K562 (cell line): Measurements from ENCODE around the gene SPATA13. TPM values are rescaled to one million over a fixed set of nuclear protein-coding genes. Genes with fewer than 3 reads are reported as not detected.

Experiments
- BDP1 ChIP-seq: IDR thresholded peaks from 3 replicates; pipeline ENCODE4 v1.6.1; 2011; ENCODE audit not compliant: insufficient read length, insufficient read depth
- HMG20B ChIP-seq: fragments of 250-450 bp; sonication (Bioruptor Pico); IDR thresholded peaks from 2 replicates; pipeline ENCODE4 v1.5.0; 2021; ENCODE audit warnings: mild to moderate bottlenecking
- MED1 ChIP-seq: sonication (generic); formaldehyde crosslinking; IDR thresholded peaks from 2 replicates; pipeline ENCODE4 v1.8.1; 2023; ENCODE audit warnings: missing genetic modification reagents, borderline replicate concordance
- NR2F6 ChIP-seq: fragments of 450-650 bp; formaldehyde crosslinking; IDR thresholded peaks from 2 replicates; pipeline ENCODE4 v1.4.0; 2020; ENCODE audit warnings: mild to moderate bottlenecking
- PHB ChIP-seq: fragments of 250-450 bp; sonication (Bioruptor Pico); IDR thresholded peaks from 2 replicates; pipeline ENCODE4 v1.5.0; 2021
- SMARCA4 ChIP-seq: fragments of 450-650 bp; IDR thresholded peaks from 2 replicates; pipeline ENCODE4 v1.6.1; 2016
- WHSC1 ChIP-seq: IDR thresholded peaks from one replicate; pipeline ENCODE4 v1.6.1; 2012; ENCODE audit warnings: low read length, control low read depth, inconsistent platforms
- polyA plus RNA-seq, 8 experiments: library from polyadenylated mRNA; depleted of rRNA in 4 of 8; stranded (reverse) in 5 of 8; unstranded in 3 of 8; fragments of >200 nt; fragmentation: Nextera tagmentation in 2 of 8; fragmentation: Illumina TruSeq in 1 of 8; extraction: Ambion mirVana in 2 of 8; extraction: Trizol in 1 of 8; gene quantifications; 2 replicates each; pipeline versions ENCODE4 v1.2.1 to v1.2.3, GENCODE V29; 2011 to 2014; ENCODE audit warnings: inconsistent platforms in 1 of 8, missing spikeins in 1 of 8
- total RNA-seq, 7 experiments: library from RNA; depleted of rRNA in 6 of 7; stranded (reverse); fragments of >200 nt in 6 of 7; fragmentation: Illumina TruSeq in 2 of 7; extraction: Trizol in 2 of 7; gene quantifications; 2 replicates each; pipeline versions ENCODE4 v1.2.1 to v1.2.3, GENCODE V29; 2011 to 2021; ENCODE audit warnings: low replicate concordance in 1 of 7
- TF ChIP-seq, protein P1 (sequence below), 2 experiments: fragments of 450-650 bp in 1 of 2; sonication (generic) in 1 of 2; formaldehyde crosslinking in 1 of 2; IDR thresholded peaks; 2 replicates each; pipeline versions ENCODE4 v1.7.1 to v1.9.0; 2016 to 2022; ENCODE audit warnings: inconsistent platforms in 1 of 2, mild to moderate bottlenecking in 1 of 2, missing genetic modification reagents in 1 of 2

The SPATA13 gene
- total and polyA plus RNA-seq, 9 of the 15 experiments (the other 6 are each of a cell fraction or from before 2014, with no cell fraction given): 0.08 to 0.99 (median 0.21) TPM; not detected in 2

DNA sequence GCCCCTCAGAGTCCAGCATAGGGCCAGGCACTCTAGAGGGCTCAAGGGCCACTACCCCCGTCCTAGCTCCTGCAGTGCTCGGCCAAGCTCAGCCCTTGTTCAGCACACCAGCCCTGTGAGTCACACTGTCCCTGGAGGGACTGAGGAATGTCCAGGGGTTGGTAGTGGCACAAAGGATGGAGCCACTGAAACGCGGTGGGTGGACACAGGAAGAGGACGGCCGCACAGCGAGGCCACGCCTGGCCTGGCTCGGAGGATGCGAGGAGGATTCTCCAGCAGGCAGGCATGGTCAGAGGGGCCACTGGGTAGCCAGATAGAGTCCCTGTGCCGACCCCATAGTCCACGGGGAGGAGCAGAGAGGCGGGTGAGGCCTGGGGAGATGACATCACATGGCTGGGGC is 194.6 kb downstream of the SPATA13 start (continued):
- TF ChIP-seq WHSC1 (no peak), BDP1 (no peak), NR2F6 (CRISPR knock-in tag) (no peak), HMG20B (no peak), PHB (CRISPR knock-in tag) (no peak), MED1 (CRISPR knock-in tag) (no peak), SMARCA4 (no peak)
- TF ChIP-seq, protein P1, sequence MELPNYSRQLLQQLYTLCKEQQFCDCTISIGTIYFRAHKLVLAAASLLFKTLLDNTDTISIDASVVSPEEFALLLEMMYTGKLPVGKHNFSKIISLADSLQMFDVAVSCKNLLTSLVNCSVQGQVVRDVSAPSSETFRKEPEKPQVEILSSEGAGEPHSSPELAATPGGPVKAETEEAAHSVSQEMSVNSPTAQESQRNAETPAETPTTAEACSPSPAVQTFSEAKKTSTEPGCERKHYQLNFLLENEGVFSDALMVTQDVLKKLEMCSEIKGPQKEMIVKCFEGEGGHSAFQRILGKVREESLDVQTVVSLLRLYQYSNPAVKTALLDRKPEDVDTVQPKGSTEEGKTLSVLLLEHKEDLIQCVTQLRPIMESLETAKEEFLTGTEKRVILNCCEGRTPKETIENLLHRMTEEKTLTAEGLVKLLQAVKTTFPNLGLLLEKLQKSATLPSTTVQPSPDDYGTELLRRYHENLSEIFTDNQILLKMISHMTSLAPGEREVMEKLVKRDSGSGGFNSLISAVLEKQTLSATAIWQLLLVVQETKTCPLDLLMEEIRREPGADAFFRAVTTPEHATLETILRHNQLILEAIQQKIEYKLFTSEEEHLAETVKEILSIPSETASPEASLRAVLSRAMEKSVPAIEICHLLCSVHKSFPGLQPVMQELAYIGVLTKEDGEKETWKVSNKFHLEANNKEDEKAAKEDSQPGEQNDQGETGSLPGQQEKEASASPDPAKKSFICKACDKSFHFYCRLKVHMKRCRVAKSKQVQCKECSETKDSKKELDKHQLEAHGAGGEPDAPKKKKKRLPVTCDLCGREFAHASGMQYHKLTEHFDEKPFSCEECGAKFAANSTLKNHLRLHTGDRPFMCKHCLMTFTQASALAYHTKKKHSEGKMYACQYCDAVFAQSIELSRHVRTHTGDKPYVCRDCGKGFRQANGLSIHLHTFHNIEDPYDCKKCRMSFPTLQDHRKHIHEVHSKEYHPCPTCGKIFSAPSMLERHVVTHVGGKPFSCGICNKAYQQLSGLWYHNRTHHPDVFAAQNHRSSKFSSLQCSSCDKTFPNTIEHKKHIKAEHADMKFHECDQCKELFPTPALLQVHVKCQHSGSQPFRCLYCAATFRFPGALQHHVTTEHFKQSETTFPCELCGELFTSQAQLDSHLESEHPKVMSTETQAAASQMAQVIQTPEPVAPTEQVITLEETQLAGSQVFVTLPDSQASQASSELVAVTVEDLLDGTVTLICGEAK (IDR thresholded peaks at IDR 0.05): no peak
- TF ChIP-seq, protein P1 (CRISPR knock-in tag; IDR thresholded peaks at IDR 0.05): no peak
